Activated naive CD4-positive, alpha-beta T cell treated with anti-CD3 and anti-CD28 coated beads, Interleukin-2, amount 50 U/mL, for 16 hours (primary cell): Measurements from ENCODE around the gene DNM2.
"Not testable (repeated sequence)": the region's sequence is repeated elsewhere in the genome, so short reads cannot be mapped to it uniquely, and the experiment has no call there.

Experiments
- DNase-seq: peaks from one replicate; pipeline ENCODE4 v3.0.0-alpha.2; 2020

DNM2 gene

DNA sequence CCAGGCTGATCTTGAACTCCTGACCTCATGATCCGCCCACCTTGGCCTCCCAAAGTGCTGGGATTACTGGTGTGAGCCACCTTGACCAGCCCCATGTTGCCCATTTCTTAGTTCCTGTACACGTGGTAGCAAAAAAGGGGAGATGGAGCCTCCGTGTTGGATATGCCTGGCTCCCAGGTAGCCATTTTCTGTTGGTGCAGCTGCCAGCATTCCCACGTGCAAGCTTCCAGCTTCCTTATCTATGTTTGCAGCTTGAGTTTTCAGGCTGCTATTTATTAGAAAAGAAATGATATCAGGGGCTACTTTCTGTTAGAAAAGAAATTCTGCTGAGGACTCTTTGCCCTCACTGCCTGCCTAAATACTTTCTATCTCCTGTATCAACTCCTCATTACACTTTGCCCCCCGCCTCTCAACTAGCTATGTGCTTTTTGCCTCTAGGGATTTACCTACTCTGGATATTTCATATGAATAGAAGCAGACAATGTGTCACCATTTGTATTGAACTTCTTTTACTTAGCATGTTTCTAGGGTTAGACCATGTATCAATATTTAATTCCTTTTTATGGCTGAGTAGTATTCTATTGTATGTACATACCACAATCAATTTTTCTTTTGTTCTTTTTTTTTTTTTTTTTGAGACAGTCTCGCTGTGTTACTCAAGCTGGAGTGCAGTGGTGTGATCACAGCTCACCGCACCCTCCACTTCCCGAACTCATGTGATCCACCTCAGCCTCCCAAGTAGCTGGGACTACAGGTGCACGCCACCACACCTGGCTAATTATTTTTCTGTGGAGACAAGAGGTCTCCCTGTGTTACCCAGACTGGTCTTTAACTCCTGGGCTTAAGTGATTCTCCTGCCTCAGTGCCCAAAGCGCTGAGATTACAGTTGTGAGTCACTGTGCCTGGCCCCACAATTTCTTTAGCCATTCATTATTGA is 121.5 kb downstream of the DNM2 start:
- DNase-seq, result no peak

DNA sequence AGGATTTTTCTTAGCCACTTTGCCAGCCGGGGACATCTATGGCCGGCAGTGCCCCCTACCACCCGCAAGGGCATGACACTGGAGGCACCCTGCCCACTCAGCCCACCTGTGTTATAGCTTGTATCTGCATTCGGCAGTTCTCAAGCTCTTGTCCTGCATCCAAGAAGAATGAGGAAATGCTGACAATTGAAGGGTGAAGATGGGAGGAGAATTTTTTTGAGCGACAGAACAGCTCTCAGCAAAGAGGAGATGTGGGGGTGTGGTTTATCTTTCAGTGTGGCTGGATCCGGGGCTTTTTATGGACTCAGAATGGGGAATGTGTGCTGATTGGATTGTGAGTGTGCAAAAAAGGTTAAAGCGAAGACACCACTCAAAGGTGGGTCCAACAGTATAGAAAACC is 124.9 kb downstream of the DNM2 start:
- no peak for DNase-seq

DNA sequence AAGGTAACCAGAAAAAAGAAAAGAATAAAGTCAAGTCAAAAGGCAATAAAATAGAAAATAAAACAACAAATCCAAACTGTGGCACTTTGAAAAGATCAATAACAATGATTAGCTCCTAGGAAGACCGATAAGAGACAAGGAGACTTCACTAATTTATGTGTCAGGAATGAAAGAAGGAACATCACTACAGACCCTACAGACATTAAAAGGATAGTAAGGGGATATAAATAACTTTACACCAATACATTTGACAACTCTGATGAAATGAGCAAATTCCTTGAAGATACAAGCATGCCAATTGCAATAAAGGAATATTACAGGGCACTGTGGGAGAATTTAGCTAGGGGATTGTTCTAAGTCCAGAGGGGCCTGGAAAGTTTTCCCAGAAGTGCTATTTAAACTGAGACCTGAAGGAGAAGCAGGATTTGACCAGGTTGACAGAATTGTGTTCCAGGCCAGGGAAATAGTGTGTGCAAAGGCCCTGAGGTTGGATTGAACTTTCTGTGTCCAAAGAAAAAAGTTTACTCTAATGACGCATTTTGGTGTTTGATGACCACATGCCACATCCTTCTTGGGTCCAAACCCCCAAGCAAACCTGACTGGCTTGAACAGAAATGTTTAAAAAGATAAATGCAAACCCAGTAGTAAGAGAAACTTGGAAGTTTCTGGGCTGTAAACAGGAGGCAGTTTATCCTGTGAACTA is 128.8 kb downstream of the DNM2 start:
- DNase-seq, result no peak

GRCh38 chr19:10848230-10848856 is 130.5 kb downstream of the DNM2 start, which contains the start of gene C19orf38:
Gene C19orf38 (plus strand): TSS chr19:10848415. CDS start chr19:10848509, 94 bp downstream.
- no peak for DNase-seq

- DNase-seq, result no peak
These were observed 132.8 kb downstream of the DNM2 start for GRCh38 chr19:10850631-10851030.

GRCh38 chr19:10852098-10852800 is 134.4 kb downstream of the DNM2 start:
- DNase-seq, result no peak

- DNase-seq, result no peak
These were observed 135.1 kb downstream of the DNM2 start for GRCh38 chr19:10852941-10853340.

- no peak for DNase-seq
These were observed 136.6 kb downstream of the DNM2 start for GRCh38 chr19:10854350-10855089.

DNA sequence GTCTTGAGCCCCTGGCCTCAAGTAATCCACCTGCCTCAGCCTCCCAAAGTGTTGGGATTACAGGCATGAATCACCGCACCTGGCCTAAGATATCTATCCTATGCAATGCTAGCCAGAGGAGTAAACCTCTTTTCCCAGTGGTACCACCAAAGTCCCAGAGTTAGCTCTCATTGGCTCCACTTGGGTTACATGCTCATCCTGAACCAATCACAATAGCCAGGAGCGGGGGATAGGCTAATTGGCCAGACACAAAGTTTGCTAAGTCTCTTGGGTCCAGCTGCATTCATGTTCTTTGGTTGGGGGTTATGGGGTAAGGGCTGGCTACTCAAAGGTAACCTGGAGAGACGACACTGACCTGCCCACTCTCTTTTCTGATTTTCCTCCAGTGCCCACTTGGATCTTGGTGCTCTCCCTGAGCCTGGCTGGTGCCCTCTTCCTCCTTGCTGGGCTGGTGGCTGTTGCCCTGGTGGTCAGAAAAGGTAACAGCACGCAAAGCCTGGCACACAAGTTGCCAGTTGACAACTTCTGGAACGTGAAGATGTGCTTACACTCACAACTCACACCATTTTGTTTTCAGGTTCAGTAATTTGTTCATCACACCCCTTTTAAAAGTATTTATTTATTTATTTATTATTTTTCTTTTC is 138.1 kb downstream of the DNM2 start:
- DNase-seq, result no peak

DNA sequence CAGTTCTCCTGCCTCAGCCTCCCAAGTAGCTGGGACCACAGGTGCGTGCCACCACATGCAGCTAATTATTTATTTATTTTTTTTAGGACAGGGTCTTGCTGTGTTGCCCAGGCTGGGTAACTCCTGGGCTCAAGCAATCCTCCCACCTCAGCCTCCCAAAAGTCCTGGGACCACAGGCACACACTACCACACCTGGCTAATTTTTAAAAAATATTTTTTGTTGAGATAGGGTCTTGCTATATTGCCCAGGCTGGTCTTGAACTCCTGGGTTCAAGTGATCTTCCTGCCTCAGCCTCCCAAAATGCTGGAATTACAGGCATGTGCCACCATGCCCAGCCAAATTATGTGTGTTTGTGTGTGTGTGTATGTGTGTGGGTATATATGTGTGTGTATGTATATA is 139.0 kb downstream of the DNM2 start:
- not testable (repeated sequence) for DNase-seq

DNA sequence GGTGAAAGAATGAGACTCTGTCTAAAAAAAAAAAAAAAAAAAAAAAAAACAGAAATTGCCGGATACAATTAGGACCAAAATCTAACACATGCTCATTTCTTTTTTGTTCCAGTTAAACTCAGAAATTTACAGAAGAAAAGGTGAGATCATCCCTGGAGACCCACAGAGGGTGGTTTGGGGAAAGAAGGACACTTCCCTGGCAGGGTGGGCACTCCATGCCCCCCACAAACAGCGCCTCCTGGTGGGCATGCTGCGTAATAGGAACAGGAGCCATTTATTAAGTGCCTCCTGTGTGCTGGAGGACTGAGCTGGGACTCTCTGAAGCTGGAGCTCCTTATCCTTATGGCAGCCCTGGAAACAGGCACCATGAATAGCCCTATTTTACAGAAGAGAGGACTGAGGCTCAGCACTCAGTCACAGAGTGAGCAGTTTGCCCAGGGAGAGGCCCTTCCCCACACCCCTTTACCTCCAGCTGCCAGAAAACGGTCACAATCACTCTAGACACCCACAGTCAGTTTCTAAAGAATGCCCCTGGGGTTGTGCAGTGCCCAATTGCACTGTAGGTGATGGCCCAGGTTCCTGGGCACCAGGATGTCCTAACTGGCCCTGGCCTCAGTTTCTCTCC is 140.4 kb downstream of the DNM2 start:
- no peak for DNase-seq

DNA sequence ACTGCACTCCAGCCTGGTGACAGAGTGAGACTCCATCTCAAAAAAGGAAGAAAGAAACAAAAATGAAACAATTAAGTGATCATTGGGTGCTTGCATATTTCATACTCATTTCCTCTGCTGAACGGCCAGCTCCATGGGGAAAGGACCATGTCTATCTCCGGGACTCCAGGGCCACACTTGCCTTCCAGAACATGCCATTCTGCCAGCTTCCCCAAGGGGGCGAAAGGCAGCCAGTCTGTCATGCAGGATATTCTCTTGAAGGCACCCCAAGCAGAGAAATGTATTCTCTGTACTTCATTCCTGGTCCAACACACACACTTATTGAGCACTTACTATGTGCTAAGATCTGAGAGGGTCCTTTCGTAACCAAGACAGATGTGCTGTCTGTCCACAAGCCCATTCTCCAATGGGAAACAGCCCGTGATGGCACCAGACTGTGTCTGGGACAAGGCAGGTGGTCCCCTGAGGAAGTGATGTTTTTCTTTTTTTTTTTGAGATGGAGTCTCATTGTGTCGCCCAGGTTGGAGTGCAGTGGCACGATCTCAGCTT is 143.3 kb downstream of the DNM2 start:
- DNase-seq, result peak; percentile 42

DNA sequence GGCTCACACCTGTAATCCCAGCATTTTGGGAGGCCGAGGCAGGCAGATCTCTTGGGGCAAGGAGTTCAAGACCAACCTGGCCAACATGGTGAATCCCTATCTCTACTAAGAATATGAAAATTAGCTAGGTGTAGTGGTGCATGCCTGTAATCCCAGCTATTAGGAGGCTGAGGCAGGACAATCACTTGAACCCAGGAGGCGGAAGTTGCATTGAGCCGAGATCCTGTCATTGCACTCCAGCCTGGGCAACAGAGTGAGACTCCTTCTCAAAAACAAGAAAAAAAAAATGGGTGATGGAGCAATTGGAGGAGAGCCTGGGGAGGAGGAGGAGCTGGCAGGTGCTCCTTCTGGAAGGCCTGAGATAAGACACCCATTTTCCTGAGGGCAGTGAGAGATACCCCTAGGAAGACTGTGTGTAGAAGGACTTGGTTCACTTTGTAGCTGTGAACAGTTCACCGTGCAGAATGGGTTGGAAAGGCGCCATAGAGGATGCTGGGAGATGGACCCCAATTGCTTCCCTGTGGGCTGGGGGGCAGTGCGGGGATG is 144.8 kb downstream of the DNM2 start:
- no peak for DNase-seq

DNA sequence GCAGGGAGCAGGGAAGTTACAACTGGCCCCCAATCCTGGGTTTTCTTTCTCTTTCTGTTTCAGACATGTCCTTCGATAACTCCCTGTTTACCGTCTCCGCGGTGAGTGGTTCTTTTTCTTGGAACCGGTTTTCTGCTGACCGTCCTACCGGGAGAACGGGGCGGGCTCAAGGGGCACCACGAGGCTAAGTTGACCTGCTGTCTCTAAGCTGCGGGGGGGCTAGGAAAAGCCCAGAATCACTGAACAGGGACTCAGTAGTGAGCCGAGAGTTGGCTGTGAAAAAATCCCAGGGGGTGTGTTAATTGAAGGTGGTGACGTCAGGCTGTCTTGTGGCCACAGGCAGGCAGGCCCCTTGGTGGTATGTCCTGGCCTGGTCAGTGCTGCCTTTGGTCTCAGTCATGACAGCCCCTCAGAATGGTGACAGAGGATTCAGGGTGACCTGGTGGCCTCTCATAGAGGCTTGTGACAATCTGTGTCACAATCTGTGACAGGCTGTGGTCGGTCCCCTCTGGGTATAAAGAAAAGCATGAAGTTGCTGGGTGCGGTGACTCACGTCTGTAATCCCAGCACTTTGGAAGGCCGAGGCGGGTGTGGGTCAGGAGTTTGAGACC is 145.3 kb downstream of the DNM2 start:
- DNase-seq, result no peak

- peak; percentile 81 for DNase-seq
These were observed 146.6 kb downstream of the DNM2 start for GRCh38 chr19:10864538-10864899.

DNA sequence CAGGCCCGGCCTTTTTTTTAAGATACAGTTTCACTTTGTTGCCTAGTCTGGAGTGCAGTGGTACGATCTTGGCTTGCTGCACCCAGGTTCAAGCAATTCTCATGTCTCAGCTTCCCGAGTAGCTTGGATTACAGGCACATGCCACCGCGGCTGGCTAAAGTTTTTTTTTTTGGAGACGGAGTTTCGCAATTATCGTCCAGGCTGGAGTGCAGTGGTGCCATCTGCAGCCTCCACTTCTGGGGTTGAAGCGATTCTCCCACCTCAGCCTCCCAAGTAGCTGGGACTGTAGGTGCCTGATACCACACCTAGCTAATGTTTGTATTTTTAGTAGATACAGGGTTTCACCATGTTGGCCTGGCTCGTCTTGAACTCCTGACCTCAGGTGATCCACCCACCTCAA is 148.6 kb downstream of the DNM2 start:
- DNase-seq, result no peak

DNA sequence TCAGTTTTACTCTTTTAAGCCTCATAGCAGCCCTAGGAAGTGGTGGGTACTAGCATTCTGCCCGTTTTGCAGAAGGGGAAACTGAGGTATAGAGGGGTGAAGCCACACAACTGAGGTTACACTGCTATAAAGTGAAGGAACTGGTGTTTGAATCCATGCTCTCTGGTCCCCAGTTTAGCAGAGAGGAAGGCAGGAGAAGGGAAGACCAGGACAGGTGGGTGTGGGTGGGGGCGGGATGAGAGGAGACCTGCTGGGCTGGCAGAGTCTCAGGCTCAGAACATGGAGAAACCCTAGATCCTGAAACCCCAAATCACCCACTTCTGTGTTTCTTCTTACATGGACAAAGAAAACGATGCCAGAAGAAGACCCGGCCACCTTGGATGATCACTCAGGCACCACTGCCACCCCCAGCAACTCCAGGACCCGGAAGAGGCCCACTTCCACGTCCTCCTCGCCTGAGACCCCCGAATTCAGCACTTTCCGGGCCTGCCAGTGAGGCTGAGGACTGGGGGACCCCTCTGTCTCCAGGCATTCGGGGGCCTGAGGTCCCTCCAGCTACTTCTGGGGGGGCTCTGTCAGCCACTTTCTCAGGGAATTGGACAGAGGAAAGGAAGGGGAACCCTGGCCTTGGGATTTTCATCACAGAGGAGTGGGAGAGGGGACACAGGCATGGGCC is 151.1 kb downstream of the DNM2 start:
- no peak for DNase-seq

GRCh38 chr19:10869872-10870311 is 152.0 kb downstream of the DNM2 start:
- DNase-seq, result not testable (repeated sequence)

DNA sequence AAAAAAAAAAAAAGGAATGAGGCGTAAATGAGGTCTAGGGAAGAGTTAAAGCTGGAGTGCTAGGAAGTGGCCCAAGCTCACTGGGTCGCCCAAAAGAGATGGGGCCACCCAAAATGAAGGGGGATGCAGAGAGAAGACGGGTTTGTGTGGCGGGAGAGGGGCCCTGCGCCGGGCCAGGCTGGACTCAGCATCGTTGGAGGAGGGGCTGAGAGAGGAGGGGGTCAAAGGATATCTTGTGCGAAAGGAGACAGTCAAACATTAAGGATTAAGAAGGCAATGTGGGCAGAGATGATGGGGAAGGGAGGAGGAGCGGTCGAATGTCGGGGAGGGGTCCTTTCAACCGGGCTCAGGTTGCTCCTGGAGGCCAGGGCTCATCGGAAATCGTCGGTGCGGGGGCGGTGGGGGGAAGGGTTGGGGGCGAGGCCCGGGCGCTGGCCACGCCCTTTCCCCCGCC is 152.6 kb downstream of the DNM2 start:
- no peak for DNase-seq
